Choroid plexus epithelial cell (primary cell): ENCODE measurements around the gene TNFSF4.
"Not testable (repeated sequence)": the region's sequence is repeated elsewhere in the genome, so short reads cannot be mapped to it uniquely, and the experiment has no call there.

ENCODE experiments used
- DNase-seq: peaks from one replicate; pipeline ENCODE4 v3.0.0-alpha.2; 2010; ENCODE audit warnings: low read depth
- H3K4me3 ChIP-seq: 2 replicates; pipeline ENCODE4 v1.5.1; 2011; ENCODE audit warnings: low read depth, mild to moderate bottlenecking, control low read depth, low read length, moderate library complexity
- TF ChIP-seq, protein P1 (sequence below): conservative IDR thresholded peaks from 2 replicates; pipeline ENCODE4 v1.5.1; 2011; ENCODE audit warnings: low read depth, mild to moderate bottlenecking, control low read depth, inconsistent platforms, low read length, moderate library complexity

The TNFSF4 gene

GRCh38 chr1:173243300-173243699, 36.2 kb upstream of the TNFSF4 start:
- DNase-seq: no peak
- TF ChIP-seq, protein P1, sequence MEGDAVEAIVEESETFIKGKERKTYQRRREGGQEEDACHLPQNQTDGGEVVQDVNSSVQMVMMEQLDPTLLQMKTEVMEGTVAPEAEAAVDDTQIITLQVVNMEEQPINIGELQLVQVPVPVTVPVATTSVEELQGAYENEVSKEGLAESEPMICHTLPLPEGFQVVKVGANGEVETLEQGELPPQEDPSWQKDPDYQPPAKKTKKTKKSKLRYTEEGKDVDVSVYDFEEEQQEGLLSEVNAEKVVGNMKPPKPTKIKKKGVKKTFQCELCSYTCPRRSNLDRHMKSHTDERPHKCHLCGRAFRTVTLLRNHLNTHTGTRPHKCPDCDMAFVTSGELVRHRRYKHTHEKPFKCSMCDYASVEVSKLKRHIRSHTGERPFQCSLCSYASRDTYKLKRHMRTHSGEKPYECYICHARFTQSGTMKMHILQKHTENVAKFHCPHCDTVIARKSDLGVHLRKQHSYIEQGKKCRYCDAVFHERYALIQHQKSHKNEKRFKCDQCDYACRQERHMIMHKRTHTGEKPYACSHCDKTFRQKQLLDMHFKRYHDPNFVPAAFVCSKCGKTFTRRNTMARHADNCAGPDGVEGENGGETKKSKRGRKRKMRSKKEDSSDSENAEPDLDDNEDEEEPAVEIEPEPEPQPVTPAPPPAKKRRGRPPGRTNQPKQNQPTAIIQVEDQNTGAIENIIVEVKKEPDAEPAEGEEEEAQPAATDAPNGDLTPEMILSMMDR: no peak

GRCh38 chr1:173241528-173242347, 34.6 kb upstream of the TNFSF4 start:
- TF ChIP-seq, protein P1: no peak
- no peak for DNase-seq
- no peak overlapping the region for H3K4me3 ChIP-seq

More at GRCh38 chr1:173243300-173243699, 36.2 kb upstream of the TNFSF4 start:
- no peak overlapping the region for H3K4me3 ChIP-seq

GRCh38 chr1:173240609-173241008, 33.5 kb upstream of the TNFSF4 start:
- TF ChIP-seq, protein P1: no peak
- no peak overlapping the region for H3K4me3 ChIP-seq
- no peak for DNase-seq

GRCh38 chr1:173239058-173239457, 31.9 kb upstream of the TNFSF4 start:
- no peak for DNase-seq
- no peak overlapping the region for H3K4me3 ChIP-seq
- TF ChIP-seq, protein P1: no peak

DNA sequence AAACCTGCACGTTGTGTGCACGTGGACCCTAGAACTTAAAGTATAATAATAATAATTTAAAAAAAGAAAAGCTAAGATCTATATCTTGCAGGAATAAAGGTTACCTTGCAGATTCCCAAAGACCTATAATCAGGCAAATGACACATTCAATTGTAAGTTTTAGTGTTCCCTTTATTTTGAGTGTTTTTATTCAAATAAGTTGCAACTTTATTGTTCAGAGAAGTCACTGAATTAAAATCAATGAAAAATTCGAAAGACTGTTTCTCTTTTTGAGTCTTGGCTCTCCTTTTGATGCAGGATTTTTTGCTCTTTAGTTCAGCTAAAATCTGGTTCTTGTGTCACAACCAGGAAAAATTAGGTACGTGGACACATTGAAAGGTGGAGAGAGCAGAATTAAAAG, 27.8 kb upstream of the TNFSF4 start:
- TF ChIP-seq, protein P1: no peak
- no peak for DNase-seq
- H3K4me3 ChIP-seq: no peak overlapping the region

GRCh38 chr1:173234434-173234833, 27.3 kb upstream of the TNFSF4 start:
- not testable (repeated sequence) for H3K4me3 ChIP-seq, DNase-seq

DNA sequence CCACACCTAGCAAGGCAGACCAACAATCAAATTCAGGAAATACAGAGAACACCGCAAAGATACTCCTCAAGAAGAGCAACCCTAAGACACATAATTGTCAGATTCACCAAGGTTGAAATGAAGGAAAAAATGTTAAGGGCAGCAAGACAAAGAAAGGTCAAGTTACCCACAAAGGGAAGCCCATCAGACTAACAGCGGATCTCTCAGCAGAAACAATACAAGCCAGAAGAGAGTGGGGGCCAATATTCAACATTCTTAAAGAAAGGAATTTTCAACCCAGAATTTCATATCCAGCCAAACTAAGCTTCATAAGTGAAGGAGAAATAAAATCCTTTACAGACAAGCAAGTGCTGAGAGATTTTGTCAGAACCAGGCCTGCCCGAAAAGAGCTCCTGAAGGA, 21.9 kb upstream of the TNFSF4 start:
- H3K4me3 ChIP-seq, DNase-seq: not testable (repeated sequence)

DNA sequence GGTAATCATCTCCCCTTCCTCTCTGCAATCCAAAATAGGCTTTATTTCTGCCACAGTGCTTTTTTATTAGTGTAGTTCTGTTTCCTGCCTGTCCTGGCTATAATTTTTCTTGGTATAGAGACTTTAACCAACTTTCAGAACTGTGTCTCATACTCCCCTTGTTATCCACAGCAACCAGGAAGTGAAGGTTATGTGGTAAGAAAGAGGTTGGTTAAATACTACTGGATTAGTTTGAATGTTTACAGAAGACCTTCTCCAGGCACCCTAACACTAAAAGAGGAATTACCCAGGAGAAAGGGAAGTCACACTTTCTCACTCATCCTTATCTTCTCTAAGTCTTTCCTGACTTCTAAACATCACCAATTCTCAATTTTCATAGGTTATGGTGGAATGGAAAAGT, 17.8 kb upstream of the TNFSF4 start:
- DNase-seq: no peak
- TF ChIP-seq, protein P1: no peak
- no peak overlapping the region for H3K4me3 ChIP-seq
